Panc1 (cell line): ENCODE results near the gene ITPKB. TPM values are rescaled to one million over a fixed set of nuclear protein-coding genes. Genes with fewer than 3 reads are reported as not detected.

Source experiments
- ATAC-seq: fragments of 200-7000 bp; cut with Tn5 transposase; 2 replicates; pipeline ENCODE4 v1.9.1; 2020; ENCODE audit warnings: mild to moderate bottlenecking, moderate library complexity
- BruUV-seq: library from RNA; stranded (reverse); fragments of 400-500 nt; replicated peaks from 2 replicates; lab custom pipeline; 2021; lab: Mats Ljungman, UMichigan
- CTCF ChIA-PET: fragments of 300-600 bp; sonication (Branson Sonifier 250); formaldehyde crosslinking; loops from one replicate; lab custom pipeline; 2022; ENCODE audit warnings: antibody characterized with exemption; lab: Charles Lee
- POLR2A ChIA-PET: fragments of 300-600 bp; sonication (Branson Sonifier 250); formaldehyde crosslinking; loops from one replicate; lab custom pipeline; 2022; ENCODE audit warnings: antibody characterized with exemption; lab: Charles Lee
- DNase-seq: peaks from one replicate; pipeline ENCODE4 v3.0.0-alpha.2; 2010; ENCODE audit warnings: low read depth, low spot score
- H3K27ac ChIP-seq: 2 replicates; pipeline ENCODE4 v1.5.1; 2011; ENCODE audit warnings: mild to moderate bottlenecking, low read length, inconsistent platforms
- H3K27me3 ChIP-seq: fragments of 200-500 bp; sonication (Bioruptor generic); 2 replicates; pipeline ENCODE4 v1.6.0; 2014; ENCODE audit warnings: low read length, inconsistent platforms; ENCODE audit not compliant: control insufficient read depth, insufficient read depth
- H3K36me3 ChIP-seq: fragments of 200-500 bp; sonication (Bioruptor generic); 2 replicates; pipeline ENCODE4 v1.5.1; 2014; ENCODE audit warnings: inconsistent platforms, mild to moderate bottlenecking, low read length, moderate library complexity; ENCODE audit not compliant: control insufficient read depth, insufficient read depth
- H3K4me1 ChIP-seq: 2 replicates; pipeline ENCODE4 v1.5.1; 2011; ENCODE audit warnings: inconsistent platforms, mild to moderate bottlenecking, low read length, moderate library complexity; ENCODE audit not compliant: control insufficient read depth, insufficient read depth
- H3K4me3 ChIP-seq, 2 experiments: 2 replicates each; pipeline ENCODE4 v1.5.1; 2011 to 2012; ENCODE audit warnings: low read depth in 2 of 2, low read length in 2 of 2, mild to moderate bottlenecking in 2 of 2, inconsistent platforms in 1 of 2, moderate library complexity in 1 of 2
- H3K9me3 ChIP-seq: fragments of 200-500 bp; sonication (Bioruptor generic); 2 replicates; pipeline ENCODE4 v1.5.1; 2014; ENCODE audit warnings: low read depth, mild to moderate bottlenecking, inconsistent platforms, low read length, moderate library complexity; ENCODE audit not compliant: control insufficient read depth, insufficient read depth
- CTCF ChIP-seq: fragments of 450-650 bp; IDR thresholded peaks from 2 replicates; pipeline ENCODE4 v1.5.1; 2017; ENCODE audit warnings: mild to moderate bottlenecking
- POLR2AphosphoS5 ChIP-seq: IDR thresholded peaks from 2 replicates; pipeline ENCODE4 v1.6.1; 2012; ENCODE audit warnings: mild to moderate bottlenecking, low read depth, low read length, moderate library complexity
- REST ChIP-seq, 2 experiments: IDR thresholded peaks; 2 replicates each; pipeline ENCODE4 v1.6.1; 2011 to 2012; ENCODE audit warnings: low read depth in 2 of 2, control low read depth in 1 of 2, low read length in 1 of 2, mild to moderate bottlenecking in 1 of 2, moderate library complexity in 1 of 2; ENCODE audit not compliant: insufficient read depth in 1 of 2
- SIN3A ChIP-seq: IDR thresholded peaks from 2 replicates; pipeline ENCODE4 v1.6.1; 2012; ENCODE audit warnings: low read depth, mild to moderate bottlenecking, low read length, moderate library complexity, borderline replicate concordance; ENCODE audit not compliant: insufficient read depth
- TCF7L2 ChIP-seq: IDR thresholded peaks from 2 replicates; pipeline ENCODE4 v1.6.1; 2011; ENCODE audit warnings: mild to moderate bottlenecking, low read depth, low read length, inconsistent platforms
- in situ Hi-C: cut with HindIII; loops from 2 replicates; pipeline ENCODE4 v1.10.0; 2016; ENCODE audit warnings: low sequenced_read_pairs, low pct_unique_long_range_greater_than_20kb
- intact Hi-C: fragments of 100-400 bp; cut with micrococcal nuclease; formaldehyde crosslinking; loops from one replicate; pipeline ENCODE4 v1.10.0; 2022; ENCODE audit not compliant: unreplicated experiment
- total RNA-seq: library from RNA; stranded (reverse); gene quantifications from one replicate; pipeline ENCODE4 v1.2.1, GENCODE V29; 2021; ENCODE audit not compliant: unreplicated experiment

Gene ITPKB
- total RNA-seq, 1 experiment from 2014 or later, result 10.9 TPM

- intact Hi-C loops, result no loop called here
- TF ChIP-seq SIN3A, result no peak
- no peak for TF ChIP-seq TCF7L2
- TF ChIP-seq CTCF, result no peak
These were observed 113.1 kb downstream of the ITPKB start for GRCh38 chr1:226625832-226626576.

GRCh38 chr1:226625326-226625725, 113.8 kb downstream of the ITPKB start:
- no TSS peak for BruUV-seq
- CTCF ChIA-PET, result interaction anchor here (0.7 kb wide), 1 partner anchor 221 kb away, joined by 5 read pairs; no protein-coding TSS in a partner anchor

More at GRCh38 chr1:226625832-226626576, 113.1 kb downstream of the ITPKB start:
- no TSS peak for BruUV-seq
- H3K9me3 ChIP-seq, result no peaks in the 10 kb centered on the region
- no peak overlapping the region for H3K27ac ChIP-seq
- no peaks in the 10 kb centered on the region for H3K36me3 ChIP-seq
- CTCF ChIA-PET, result interaction anchor here (0.6 to 1.2 kb wide), 10 partner anchors 10 to 240 kb away, joined by 3 to 5 read pairs (median 4); no protein-coding TSS in a partner anchor
- no peak for DNase-seq
- in situ Hi-C loops, result no loop called here
- H3K4me3 ChIP-seq, result no peak overlapping the region
- H3K27me3 ChIP-seq, result no peaks in the 10 kb centered on the region
- POLR2A ChIA-PET, result interaction anchor here (0.5 kb wide), 1 partner anchor 1540 kb away, joined by 4 read pairs; the partner anchor contains the start of gene IBA57
- H3K4me1 ChIP-seq, result no peaks in the 10 kb centered on the region
- ATAC-seq, result peak; percentile 54

More at GRCh38 chr1:226625326-226625725, 113.8 kb downstream of the ITPKB start:
- intact Hi-C loops (no loop called here), in situ Hi-C loops (no loop called here)
- ATAC-seq (no peak), DNase-seq (no peak)
- no peak overlapping the region for H3K27ac ChIP-seq
- no peaks in the 10 kb centered on the region for H3K36me3 ChIP-seq
- POLR2A ChIA-PET, result no interaction called here
- no peak overlapping the region for H3K4me3 ChIP-seq
- no peaks in the 10 kb centered on the region for H3K9me3 ChIP-seq
- no peaks in the 10 kb centered on the region for H3K4me1 ChIP-seq
- no peaks in the 10 kb centered on the region for H3K27me3 ChIP-seq
- TF ChIP-seq REST (IDR thresholded peaks at IDR 0.05; ENCODE audit: insufficient read depth in 1 of 2, low read depth in 2 of 2, low read length in 1 of 2) (no peak), CTCF (no peak), TCF7L2 (no peak), SIN3A (no peak), POLR2AphosphoS5 (no peak)
